Natural killer cell treated with Interleukin-12 subunit alpha and Interleukin-12 subunit beta and Interleukin-15 and Interleukin-18, amount 100 ng/mL, for 72 hours (primary cell): ENCODE data around the gene SDS. TPM values are rescaled to one million over a fixed set of nuclear protein-coding genes. Genes with fewer than 3 reads are reported as not detected.
A peak's percentile ranks its signal among the peaks of the same experiment; 100 is the strongest.

ENCODE experiments used
- ATAC-seq, 2 donors: fragments of 150-1000 bp; cut with Tn5 transposase in 1 of 2; sonication (Bioruptor Pico), chemical (Tn5 transposase) in 1 of 2; 2 replicates each; pipeline ENCODE4 v1.10.0; 2021
- DNase-seq: peaks from one replicate; pipeline ENCODE4 v3.0.0; 2022; ENCODE audit warnings: low spot score
- H3K27ac Mint-ChIP-seq, 2 donors: 1 replicate in 1 of 2; 2 replicates in 1 of 2; pipeline ENCODE4 v1.8.0; 2022; ENCODE audit warnings: mixed read lengths in 2 of 2, mild to moderate bottlenecking in 1 of 2, moderate library complexity in 1 of 2
- H3K27me3 Mint-ChIP-seq, 2 donors: 1 replicate in 1 of 2; 2 replicates in 1 of 2; pipeline ENCODE4 v1.8.0; 2022; ENCODE audit warnings: mixed read lengths in 2 of 2
- H3K36me3 Mint-ChIP-seq: one replicate; pipeline ENCODE4 v1.8.0; 2022; ENCODE audit warnings: mixed read lengths
- H3K4me1 Mint-ChIP-seq, 2 donors: 1 replicate in 1 of 2; 2 replicates in 1 of 2; pipeline ENCODE4 v1.8.0; 2022; ENCODE audit warnings: low read depth in 2 of 2, mixed read lengths in 2 of 2, mild to moderate bottlenecking in 1 of 2
- H3K4me3 Mint-ChIP-seq: one replicate; pipeline ENCODE4 v1.8.0; 2022; ENCODE audit warnings: mixed read lengths
- H3K9me3 Mint-ChIP-seq: 2 replicates; pipeline ENCODE4 v1.8.0; 2022; ENCODE audit warnings: mixed read lengths
- total RNA-seq, 2 donors: library from RNA; stranded (reverse); gene quantifications; one replicate each; pipeline ENCODE4 v1.2.3, GENCODE V29; 2022

SDS gene
- total RNA-seq, 2 donors from 2014 or later: not detected

- H3K36me3 Mint-ChIP-seq: no peaks in the 10 kb centered on the region
- no peak for ATAC-seq
- no peak overlapping the region for H3K27ac Mint-ChIP-seq
- H3K27me3 Mint-ChIP-seq: peaks cover 8 to 11% of the 10 kb centered on the region in 2 donors
- H3K4me1 Mint-ChIP-seq: no peaks in the 10 kb centered on the region
- H3K4me3 Mint-ChIP-seq: no peak overlapping the region
- H3K9me3 Mint-ChIP-seq: no peaks in the 10 kb centered on the region
- no peak for DNase-seq
Observed at GRCh38 chr12:113401066-113402000, 2.4 kb downstream of the SDS start.

GRCh38 chr12:113400362-113400761 lies 3.3 kb downstream of the SDS start:
- no peaks in the 10 kb centered on the region for H3K9me3 Mint-ChIP-seq
- ATAC-seq (no peak), DNase-seq (no peak)
- no peak overlapping the region for H3K27ac Mint-ChIP-seq
- H3K36me3 Mint-ChIP-seq: no peaks in the 10 kb centered on the region
- no peaks in the 10 kb centered on the region for H3K4me1 Mint-ChIP-seq
- H3K27me3 Mint-ChIP-seq: peaks cover 8 to 11% of the 10 kb centered on the region in 2 donors
- no peak overlapping the region for H3K4me3 Mint-ChIP-seq

GRCh38 chr12:113399490-113399889 lies 4.2 kb downstream of the SDS start:
- H3K36me3 Mint-ChIP-seq: no peaks in the 10 kb centered on the region
- ATAC-seq (no peak), DNase-seq (no peak)
- H3K9me3 Mint-ChIP-seq: no peaks in the 10 kb centered on the region
- H3K4me1 Mint-ChIP-seq: no peaks in the 10 kb centered on the region
- H3K27ac Mint-ChIP-seq: no peak overlapping the region
- H3K4me3 Mint-ChIP-seq: no peak overlapping the region
- peaks cover 8 to 9% of the 10 kb centered on the region in 2 donors for H3K27me3 Mint-ChIP-seq

- DNase-seq: no peak
- no peaks in the 10 kb centered on the region for H3K9me3 Mint-ChIP-seq
- H3K27me3 Mint-ChIP-seq: peaks cover 7 to 8% of the 10 kb centered on the region in 2 donors
- H3K4me3 Mint-ChIP-seq: no peak overlapping the region
- ATAC-seq: no peak
- H3K4me1 Mint-ChIP-seq: no peaks in the 10 kb centered on the region
- no peak overlapping the region for H3K27ac Mint-ChIP-seq
- H3K36me3 Mint-ChIP-seq: no peaks in the 10 kb centered on the region
Observed at GRCh38 chr12:113398346-113399290, 5.1 kb downstream of the SDS start.

GRCh38 chr12:113397497-113398197 lies 6.0 kb downstream of the SDS start:
- Mint-ChIP-seq H3K4me3 (no peak overlapping the region), H3K27me3 (peaks cover 7 to 8% of the 10 kb centered on the region in 2 donors), H3K27ac (no peak overlapping the region), H3K9me3 (no peaks in the 10 kb centered on the region), H3K4me1 (no peaks in the 10 kb centered on the region), H3K36me3 (no peaks in the 10 kb centered on the region)
- ATAC-seq (no peak), DNase-seq (no peak)

GRCh38 chr12:113396828-113397496 lies 6.7 kb downstream of the SDS start:
- no peak for DNase-seq
- ATAC-seq: no peak
- Mint-ChIP-seq H3K9me3 (no peaks in the 10 kb centered on the region), H3K4me3 (no peak overlapping the region), H3K27me3 (peaks cover 7 to 8% of the 10 kb centered on the region in 2 donors), H3K27ac (no peak overlapping the region), H3K4me1 (no peaks in the 10 kb centered on the region), H3K36me3 (no peaks in the 10 kb centered on the region)

- no peak for DNase-seq
- Mint-ChIP-seq H3K9me3 (no peaks in the 10 kb centered on the region), H3K27ac (no peak overlapping the region), H3K4me3 (no peak overlapping the region), H3K4me1 (no peaks in the 10 kb centered on the region), H3K36me3 (no peaks in the 10 kb centered on the region), H3K27me3 (peaks cover 7 to 8% of the 10 kb centered on the region in 2 donors)
- ATAC-seq: no peak
Observed at GRCh38 chr12:113396200-113396599, 7.5 kb downstream of the SDS start.

GRCh38 chr12:113395119-113395518 lies 8.6 kb downstream of the SDS start:
- no peak for DNase-seq
- no peak for ATAC-seq
- Mint-ChIP-seq H3K36me3 (no peaks in the 10 kb centered on the region), H3K4me3 (no peak overlapping the region), H3K4me1 (no peaks in the 10 kb centered on the region), H3K9me3 (no peaks in the 10 kb centered on the region), H3K27ac (no peak overlapping the region), H3K27me3 (peaks cover under 1 to 4% of the 10 kb centered on the region in 2 donors)

- Mint-ChIP-seq H3K27ac (no peak overlapping the region), H3K4me1 (no peaks in the 10 kb centered on the region), H3K36me3 (no peaks in the 10 kb centered on the region), H3K27me3 (peaks cover 0 to 4% of the 10 kb centered on the region in 2 donors), H3K9me3 (no peaks in the 10 kb centered on the region), H3K4me3 (no peak overlapping the region)
- ATAC-seq (no peak), DNase-seq (no peak)
Observed at GRCh38 chr12:113393749-113394148, 9.9 kb downstream of the SDS start.

- Mint-ChIP-seq H3K27ac (no peak overlapping the region), H3K4me1 (no peaks in the 10 kb centered on the region), H3K9me3 (no peaks in the 10 kb centered on the region), H3K27me3 (peaks cover 0 to 4% of the 10 kb centered on the region in 2 donors), H3K4me3 (no peak overlapping the region), H3K36me3 (no peaks in the 10 kb centered on the region)
- DNase-seq: no peak
- ATAC-seq: peak in 1 of 2 donors; percentile 12
Observed at GRCh38 chr12:113392988-113393579, 10.6 kb downstream of the SDS start.

- H3K27ac Mint-ChIP-seq: no peak overlapping the region
Observed at GRCh38 chr12:113392520-113392919, 11.2 kb downstream of the SDS start.

GRCh38 chr12:113391650-113392337 lies 11.9 kb downstream of the SDS start:
- Mint-ChIP-seq H3K4me3 (no peak overlapping the region), H3K36me3 (no peaks in the 10 kb centered on the region), H3K9me3 (no peaks in the 10 kb centered on the region), H3K27ac (no peak overlapping the region), H3K4me1 (no peaks in the 10 kb centered on the region), H3K27me3 (no peaks in the 10 kb centered on the region)
- DNase-seq (no peak), ATAC-seq (no peak)

More at GRCh38 chr12:113392520-113392919, 11.2 kb downstream of the SDS start:
- ATAC-seq (peak in 1 of 2 donors; percentile 12), DNase-seq (no peak)
- no peaks in the 10 kb centered on the region for H3K9me3 Mint-ChIP-seq
- no peaks in the 10 kb centered on the region for H3K36me3 Mint-ChIP-seq
- peaks cover 0 to under 1% of the 10 kb centered on the region in 2 donors for H3K27me3 Mint-ChIP-seq
- H3K4me3 Mint-ChIP-seq: no peak overlapping the region
- no peaks in the 10 kb centered on the region for H3K4me1 Mint-ChIP-seq
